SK-N-SH treated with all-trans-retinoic acid at 6 μM for 48 hours (cell line): Measurements from ENCODE around the gene PCDHGB3.

Experiments
- ATAC-seq: fragments of 200-7000 bp; cut with Tn5 transposase; 3 replicates; pipeline ENCODE4 v1.9.1; 2020; ENCODE audit warnings: mild to moderate bottlenecking, moderate library complexity
- BACH2 ChIP-seq: fragments of 250-450 bp; sonication (Bioruptor Pico); IDR thresholded peaks from 2 replicates; pipeline ENCODE4 v1.9.0; 2021; ENCODE audit warnings: mild to moderate bottlenecking, borderline replicate concordance
- ISL1 ChIP-seq: fragments of 250-450 bp; sonication (Bioruptor Pico); IDR thresholded peaks from 2 replicates; pipeline ENCODE4 v2.1.2; 2022; ENCODE audit warnings: mild to moderate bottlenecking, moderate library complexity
- OSR1 ChIP-seq: fragments of 250-450 bp; sonication (Bioruptor Pico); IDR thresholded peaks from 2 replicates; pipeline ENCODE4 v1.8.0; 2022; ENCODE audit warnings: moderate library complexity, mild to moderate bottlenecking, inconsistent platforms
- RARB ChIP-seq: fragments of 250-450 bp; sonication (Bioruptor Pico); IDR thresholded peaks from 2 replicates; pipeline ENCODE4 v1.8.0; 2021; ENCODE audit warnings: mild to moderate bottlenecking, moderate library complexity
- SNAI2 ChIP-seq: fragments of 250-450 bp; sonication (Bioruptor Pico); IDR thresholded peaks from 2 replicates; pipeline ENCODE4 v1.5.0; 2020; ENCODE audit warnings: mild to moderate bottlenecking, moderate library complexity
- TOX ChIP-seq: fragments of 250-450 bp; sonication (Bioruptor Pico); IDR thresholded peaks from 2 replicates; pipeline ENCODE4 v1.8.0; 2021; ENCODE audit warnings: mild to moderate bottlenecking, moderate library complexity, borderline replicate concordance
- ZFP30 ChIP-seq: fragments of 450-650 bp; formaldehyde crosslinking; IDR thresholded peaks from 2 replicates; pipeline ENCODE4 v1.5.0; 2022; ENCODE audit warnings: mild to moderate bottlenecking, moderate library complexity
- ZNF565 ChIP-seq: fragments of 450-650 bp; formaldehyde crosslinking; conservative IDR thresholded peaks from 2 replicates; pipeline ENCODE4 v1.5.0; 2020; ENCODE audit warnings: low read depth, mild to moderate bottlenecking, moderate library complexity
- ZNF70 ChIP-seq: fragments of 450-650 bp; formaldehyde crosslinking; IDR thresholded peaks from 2 replicates; pipeline ENCODE4 v1.5.0; 2020; ENCODE audit warnings: mild to moderate bottlenecking, moderate library complexity
- TF ChIP-seq, protein P1 (sequence below): fragments of 250-450 bp; sonication (Bioruptor Pico); IDR thresholded peaks from 2 replicates; pipeline ENCODE4 v1.5.0; 2020; ENCODE audit warnings: mild to moderate bottlenecking, moderate library complexity

Gene PCDHGB3

DNA sequence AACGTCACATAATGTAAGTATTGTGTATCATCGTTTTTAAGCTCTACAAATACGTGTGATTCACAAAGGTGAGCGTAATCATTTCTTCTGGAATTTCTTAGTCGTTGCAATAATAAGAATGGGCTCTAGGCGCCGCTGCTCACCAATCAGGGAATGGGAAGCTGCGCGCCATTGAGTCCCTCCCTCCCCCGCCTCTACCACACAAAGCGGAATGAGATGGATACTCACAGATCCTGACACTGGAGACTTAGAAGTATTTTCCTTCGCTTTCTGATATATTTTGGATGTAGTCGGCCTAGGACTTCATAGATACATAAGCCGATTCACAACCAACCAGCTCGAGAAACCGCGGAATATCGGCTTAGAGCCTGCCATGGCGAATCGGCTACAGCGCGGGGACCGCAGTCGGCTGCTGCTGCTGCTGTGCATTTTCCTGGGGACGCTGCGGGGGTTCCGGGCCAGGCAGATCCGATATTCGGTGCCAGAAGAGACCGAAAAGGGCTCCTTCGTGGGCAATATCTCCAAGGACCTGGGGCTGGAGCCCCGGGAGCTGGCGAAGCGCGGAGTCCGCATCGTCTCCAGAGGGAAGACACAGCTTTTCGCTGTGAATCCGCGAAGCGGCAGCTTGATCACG lies 50.9 kb downstream of the PCDHGB3 start, which contains the start of gene PCDHGA11:
Gene PCDHGA11, plus strand, starts transcription at position 197 of the 634 bp plus-strand sequence. Its CDS starts 177 bp downstream, at position 374.
- no peak for ATAC-seq
- TF ChIP-seq OSR1 (CRISPR knock-in tag), result no peak
- TF ChIP-seq, protein P1, sequence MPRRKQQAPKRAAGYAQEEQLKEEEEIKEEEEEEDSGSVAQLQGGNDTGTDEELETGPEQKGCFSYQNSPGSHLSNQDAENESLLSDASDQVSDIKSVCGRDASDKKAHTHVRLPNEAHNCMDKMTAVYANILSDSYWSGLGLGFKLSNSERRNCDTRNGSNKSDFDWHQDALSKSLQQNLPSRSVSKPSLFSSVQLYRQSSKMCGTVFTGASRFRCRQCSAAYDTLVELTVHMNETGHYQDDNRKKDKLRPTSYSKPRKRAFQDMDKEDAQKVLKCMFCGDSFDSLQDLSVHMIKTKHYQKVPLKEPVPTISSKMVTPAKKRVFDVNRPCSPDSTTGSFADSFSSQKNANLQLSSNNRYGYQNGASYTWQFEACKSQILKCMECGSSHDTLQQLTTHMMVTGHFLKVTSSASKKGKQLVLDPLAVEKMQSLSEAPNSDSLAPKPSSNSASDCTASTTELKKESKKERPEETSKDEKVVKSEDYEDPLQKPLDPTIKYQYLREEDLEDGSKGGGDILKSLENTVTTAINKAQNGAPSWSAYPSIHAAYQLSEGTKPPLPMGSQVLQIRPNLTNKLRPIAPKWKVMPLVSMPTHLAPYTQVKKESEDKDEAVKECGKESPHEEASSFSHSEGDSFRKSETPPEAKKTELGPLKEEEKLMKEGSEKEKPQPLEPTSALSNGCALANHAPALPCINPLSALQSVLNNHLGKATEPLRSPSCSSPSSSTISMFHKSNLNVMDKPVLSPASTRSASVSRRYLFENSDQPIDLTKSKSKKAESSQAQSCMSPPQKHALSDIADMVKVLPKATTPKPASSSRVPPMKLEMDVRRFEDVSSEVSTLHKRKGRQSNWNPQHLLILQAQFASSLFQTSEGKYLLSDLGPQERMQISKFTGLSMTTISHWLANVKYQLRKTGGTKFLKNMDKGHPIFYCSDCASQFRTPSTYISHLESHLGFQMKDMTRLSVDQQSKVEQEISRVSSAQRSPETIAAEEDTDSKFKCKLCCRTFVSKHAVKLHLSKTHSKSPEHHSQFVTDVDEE (CRISPR knock-in tag), result no peak
- no peak for TF ChIP-seq SNAI2
- TF ChIP-seq ISL1 (CRISPR knock-in tag), result no peak
- TF ChIP-seq BACH2 (CRISPR knock-in tag), result no peak

DNA sequence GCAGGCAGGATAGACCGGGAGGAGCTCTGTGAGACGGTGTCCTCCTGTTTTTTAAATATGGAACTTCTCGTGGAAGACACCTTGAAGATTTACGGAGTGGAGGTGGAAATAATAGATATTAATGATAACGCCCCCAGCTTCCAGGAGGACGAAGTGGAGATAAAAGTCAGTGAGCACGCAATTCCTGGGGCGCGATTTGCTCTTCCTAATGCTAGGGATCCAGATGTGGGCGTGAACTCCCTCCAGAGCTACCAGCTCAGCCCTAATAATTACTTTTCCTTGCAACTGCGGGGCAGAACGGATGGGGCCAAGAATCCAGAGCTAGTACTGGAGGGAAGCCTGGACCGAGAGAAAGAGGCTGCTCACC lies 51.4 kb downstream of the PCDHGB3 start:
- ATAC-seq, result no peak
- TF ChIP-seq ZNF70 (CRISPR knock-in tag) (no peak), RARB (CRISPR knock-in tag) (no peak), ZNF565 (no peak), ISL1 (CRISPR knock-in tag) (no peak), TOX (no peak), ZFP30 (CRISPR knock-in tag) (no peak)
